NB4 (cell line): ENCODE data around the gene LRRC74A.

Source experiments
- TF ChIP-seq, protein P1 (sequence below): IDR thresholded peaks from one replicate; pipeline ENCODE4 v1.5.1; 2012; ENCODE audit warnings: low read depth, low read length
- TF ChIP-seq, protein P2 (sequence below): IDR thresholded peaks from 2 replicates; pipeline ENCODE4 v1.6.1; 2011; ENCODE audit warnings: low read depth, low read length

DNA sequence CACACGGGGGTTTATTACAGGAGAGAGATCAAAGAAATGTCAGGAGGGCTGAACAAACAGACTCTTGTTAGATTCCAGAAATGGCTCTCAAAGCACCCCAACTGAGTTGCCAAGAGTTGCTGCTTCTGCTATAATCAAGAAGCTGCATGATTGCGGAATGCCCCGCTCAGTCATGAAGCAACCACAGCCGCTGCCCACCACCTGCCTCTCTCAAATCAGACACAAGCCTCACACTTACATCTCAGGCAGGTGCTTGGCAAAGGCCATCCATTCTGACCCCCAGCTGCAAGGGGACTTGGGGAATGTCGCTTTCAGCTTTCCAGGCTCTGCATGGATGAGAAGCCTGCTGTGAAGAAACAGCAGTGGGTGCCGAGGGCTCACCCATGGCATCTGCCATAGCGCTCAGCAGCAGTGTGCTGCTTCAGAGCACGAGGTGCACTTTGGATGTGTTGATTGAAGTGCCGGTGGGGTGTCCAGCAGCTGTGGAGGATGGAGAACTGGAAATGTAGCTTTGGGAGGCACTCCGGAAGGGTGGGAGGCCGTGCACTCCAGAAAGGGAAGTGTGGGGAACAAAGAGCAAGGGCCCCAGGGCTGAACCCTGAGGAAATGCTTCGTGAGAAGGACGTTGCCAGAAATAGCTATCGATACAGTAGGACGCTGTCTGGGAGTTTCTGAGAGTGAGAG, 37.7 kb downstream of the LRRC74A start:
- TF ChIP-seq, protein P1, sequence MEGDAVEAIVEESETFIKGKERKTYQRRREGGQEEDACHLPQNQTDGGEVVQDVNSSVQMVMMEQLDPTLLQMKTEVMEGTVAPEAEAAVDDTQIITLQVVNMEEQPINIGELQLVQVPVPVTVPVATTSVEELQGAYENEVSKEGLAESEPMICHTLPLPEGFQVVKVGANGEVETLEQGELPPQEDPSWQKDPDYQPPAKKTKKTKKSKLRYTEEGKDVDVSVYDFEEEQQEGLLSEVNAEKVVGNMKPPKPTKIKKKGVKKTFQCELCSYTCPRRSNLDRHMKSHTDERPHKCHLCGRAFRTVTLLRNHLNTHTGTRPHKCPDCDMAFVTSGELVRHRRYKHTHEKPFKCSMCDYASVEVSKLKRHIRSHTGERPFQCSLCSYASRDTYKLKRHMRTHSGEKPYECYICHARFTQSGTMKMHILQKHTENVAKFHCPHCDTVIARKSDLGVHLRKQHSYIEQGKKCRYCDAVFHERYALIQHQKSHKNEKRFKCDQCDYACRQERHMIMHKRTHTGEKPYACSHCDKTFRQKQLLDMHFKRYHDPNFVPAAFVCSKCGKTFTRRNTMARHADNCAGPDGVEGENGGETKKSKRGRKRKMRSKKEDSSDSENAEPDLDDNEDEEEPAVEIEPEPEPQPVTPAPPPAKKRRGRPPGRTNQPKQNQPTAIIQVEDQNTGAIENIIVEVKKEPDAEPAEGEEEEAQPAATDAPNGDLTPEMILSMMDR: no peak
- TF ChIP-seq, protein P2, sequence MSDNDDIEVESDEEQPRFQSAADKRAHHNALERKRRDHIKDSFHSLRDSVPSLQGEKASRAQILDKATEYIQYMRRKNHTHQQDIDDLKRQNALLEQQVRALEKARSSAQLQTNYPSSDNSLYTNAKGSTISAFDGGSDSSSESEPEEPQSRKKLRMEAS: peak; percentile 74
